Fibroblast of pulmonary artery (primary cell): ENCODE measurements around the gene E2F1.

Experiments
- DNase-seq: peaks from one replicate; pipeline ENCODE4 v3.0.0-alpha.2; 2010; ENCODE audit warnings: low read depth
- H3K4me3 ChIP-seq: replicated peaks from 2 replicates; pipeline ENCODE4 v1.5.1; 2011; ENCODE audit warnings: low read depth, mild to moderate bottlenecking, control low read depth, low read length, moderate library complexity
- CTCF ChIP-seq: IDR thresholded peaks from 2 replicates; pipeline ENCODE4 v1.5.1; 2011; ENCODE audit warnings: mild to moderate bottlenecking, control low read depth, low read length, inconsistent platforms; ENCODE audit errors: missing control alignments

Gene E2F1

GRCh38 chr20:33659341-33660034, 26.7 kb downstream of the E2F1 start:
- no peak overlapping the region for H3K4me3 ChIP-seq
- no peak for DNase-seq

DNA sequence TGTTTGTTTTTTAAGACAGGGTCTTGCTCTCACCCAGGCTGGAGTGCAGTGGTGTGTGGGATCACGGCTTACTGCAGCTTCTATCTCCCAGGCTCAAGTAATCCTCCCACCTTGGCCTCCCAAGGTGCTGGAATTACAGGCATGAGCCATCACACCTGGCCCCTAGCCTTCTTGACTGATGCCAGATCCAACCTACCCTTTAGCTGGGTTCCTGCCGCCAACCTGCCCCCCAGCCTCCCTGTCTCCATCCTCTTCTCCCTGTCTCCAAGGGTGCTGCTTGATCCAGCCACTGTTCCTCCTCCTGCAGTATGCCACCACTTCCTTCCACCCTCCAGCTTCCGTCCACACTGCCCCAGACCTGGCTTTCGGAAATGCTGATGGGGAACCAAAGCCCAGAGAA, 27.3 kb downstream of the E2F1 start:
- DNase-seq = no peak
- no peak for TF ChIP-seq CTCF
- no peak overlapping the region for H3K4me3 ChIP-seq

More at GRCh38 chr20:33659341-33660034, 26.7 kb downstream of the E2F1 start:
- TF ChIP-seq CTCF = no peak

GRCh38 chr20:33658510-33658909, 27.7 kb downstream of the E2F1 start:
- H3K4me3 ChIP-seq = no peak overlapping the region
- no peak for TF ChIP-seq CTCF
- DNase-seq = no peak

DNA sequence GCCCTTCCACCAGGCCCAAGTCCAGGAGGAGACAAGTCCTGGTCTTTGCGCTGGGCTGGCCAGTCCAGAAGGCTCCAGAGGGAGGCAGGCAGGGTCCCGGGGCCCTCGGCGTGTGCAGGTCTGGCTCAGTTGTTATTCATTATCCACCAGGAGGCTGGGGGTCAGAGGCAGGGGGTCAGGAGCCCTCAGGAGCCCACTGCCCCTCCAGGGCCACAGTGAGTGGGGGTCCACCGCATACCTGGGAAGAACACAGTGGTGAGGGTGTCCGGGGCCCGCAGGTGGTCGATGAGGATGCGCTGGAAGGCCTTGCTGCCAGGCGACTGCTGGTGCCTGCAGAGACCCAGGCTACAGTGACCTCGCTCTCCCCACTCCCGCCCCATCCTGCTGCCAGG, 28.5 kb downstream of the E2F1 start:
- no peak for TF ChIP-seq CTCF
- no peak for DNase-seq

DNA sequence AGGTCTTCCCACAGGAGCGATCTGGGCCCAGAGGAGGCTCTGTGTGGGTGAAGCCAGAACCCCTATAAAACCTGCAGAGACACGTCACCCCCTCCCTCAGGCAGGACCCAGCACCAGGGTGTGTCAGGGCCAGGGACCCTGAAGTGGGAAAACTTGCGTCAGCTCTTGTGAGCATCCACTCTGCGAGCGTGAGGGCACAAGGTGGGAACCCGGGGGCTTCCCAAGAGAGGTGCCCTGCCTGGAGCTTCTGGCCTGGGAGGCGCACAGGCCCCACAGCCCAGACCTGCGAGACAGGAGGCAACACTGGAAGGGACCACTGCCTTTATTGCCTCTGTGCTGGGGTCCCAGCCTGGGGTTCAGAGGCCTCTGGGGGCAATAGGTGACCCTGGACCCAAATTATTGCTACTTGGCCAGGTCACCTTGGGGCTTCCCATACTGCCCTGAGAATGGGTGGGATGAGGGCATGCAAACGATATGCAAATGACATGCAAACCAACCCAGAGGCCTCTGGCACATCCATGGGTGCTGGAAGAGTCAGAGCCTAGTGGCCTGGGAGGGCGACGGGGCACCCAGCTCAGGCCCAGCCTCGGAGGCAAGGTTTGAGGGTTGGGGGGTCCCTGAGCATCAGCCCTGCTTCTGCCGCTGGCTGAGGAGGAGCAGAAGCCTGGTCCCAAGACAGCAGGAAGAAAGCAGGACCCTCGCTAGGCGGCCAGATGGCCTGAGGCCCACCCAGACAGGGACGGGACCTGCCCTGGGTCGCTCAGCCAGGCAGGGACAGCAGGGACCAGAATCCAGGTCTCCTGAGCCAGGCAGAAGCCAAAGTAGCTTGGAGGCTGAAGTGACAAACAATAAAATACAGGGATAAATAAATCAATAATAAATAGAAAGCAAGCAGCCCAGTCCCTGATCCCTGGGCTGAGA, 29.1 kb downstream of the E2F1 start:
- no peak overlapping the region for H3K4me3 ChIP-seq
- no peak for TF ChIP-seq CTCF
- DNase-seq = no peak

More for the DNA sequence above, 28.5 kb downstream of the E2F1 start:
- H3K4me3 ChIP-seq = no peak overlapping the region

- no peak for DNase-seq
- no peak for TF ChIP-seq CTCF
- H3K4me3 ChIP-seq = no peak overlapping the region
Measured at GRCh38 chr20:33656010-33656782, 30.0 kb downstream of the E2F1 start.
